ENCODE data around the gene RNF212.

The RNF212 gene

DNA sequence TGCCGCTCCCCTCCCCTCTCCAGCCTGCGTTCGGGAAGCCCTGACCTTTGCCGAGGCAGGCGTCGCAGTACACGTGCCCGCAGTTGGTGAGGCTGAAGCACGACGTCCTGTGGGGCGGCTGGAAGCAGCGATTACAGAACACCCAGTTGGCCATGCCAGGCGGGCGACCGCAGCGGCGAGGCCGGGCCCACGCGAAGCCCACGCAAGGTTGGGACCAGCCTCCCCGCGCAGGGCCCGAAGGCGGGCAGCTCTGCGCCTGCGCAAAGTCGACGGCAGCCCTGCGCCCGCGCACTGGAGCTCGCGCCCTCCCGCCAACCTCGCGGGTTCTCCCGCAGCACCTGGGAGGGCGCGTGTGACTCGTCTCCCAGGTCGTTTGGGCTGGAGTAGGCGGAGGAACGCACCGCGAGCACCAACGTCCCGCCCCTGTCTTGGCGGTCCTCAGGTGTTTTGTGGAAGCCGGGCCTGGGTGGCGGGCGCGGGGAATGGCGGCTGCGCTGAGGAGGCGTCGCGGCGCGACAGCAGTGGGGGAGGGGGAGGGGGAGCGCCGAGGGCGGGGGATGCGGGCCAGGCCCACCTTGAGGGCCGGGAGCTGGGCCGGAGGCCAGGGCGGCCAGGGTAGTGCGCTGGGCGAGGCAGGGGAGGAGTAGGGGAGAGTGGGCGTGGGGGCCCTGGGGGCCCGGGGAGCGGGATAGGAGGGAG lies at the start of gene RNF212:
RNF212 (minus strand) TSS at position 254 of the 699 bp plus-strand sequence; CDS start at position 154, 100 bp downstream.
- Histone ChIP-seq H3K27me3 (ENCODE audit: control insufficient read depth, insufficient read depth, low read length) (peaks cover 22% of the 10 kb centered on the region), H3K9me3 (ENCODE audit: control insufficient read depth, insufficient read depth, low read length) (no peaks in the 10 kb centered on the region), H3K4me3 (ENCODE audit: low read depth, low read length) (peak within 1 kb of the TSS; percentile 49), H3K9ac (ENCODE audit: low read depth, low read length) (no peak within 1 kb of the TSS), H3K4me1 (ENCODE audit: control insufficient read depth, insufficient read depth, low read length) (no peaks in the 10 kb centered on the region), H3K36me3 (ENCODE audit: control insufficient read depth, insufficient read depth, low read length) (no peaks in the 10 kb centered on the region)

DNA sequence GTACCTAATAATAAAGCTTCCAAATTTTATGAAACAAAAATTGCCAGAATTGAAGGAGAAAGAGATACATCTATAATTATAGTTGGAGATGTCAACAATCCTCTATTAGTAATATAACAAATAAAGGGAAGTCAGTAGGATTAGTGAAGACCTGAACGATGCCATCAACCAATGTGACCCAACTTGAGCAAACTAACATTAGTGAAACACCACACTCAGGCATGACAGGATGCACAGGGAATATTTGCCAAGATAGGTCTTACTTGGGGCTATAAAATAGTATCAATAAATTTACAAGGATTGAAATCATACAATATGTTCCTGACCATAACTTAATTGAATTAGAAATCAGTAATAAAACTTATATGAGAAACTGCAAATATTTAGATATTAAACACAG lies 47.0 kb upstream of the RNF212 start:
- no peak overlapping the region for H3K9ac ChIP-seq (ENCODE audit: low read depth, low read length)
- peaks cover 2% of the 10 kb centered on the region for H3K27me3 ChIP-seq (ENCODE audit: control insufficient read depth, insufficient read depth, low read length)
- H3K9me3 ChIP-seq (ENCODE audit: control insufficient read depth, insufficient read depth, low read length): no peaks in the 10 kb centered on the region
- H3K4me3 ChIP-seq (ENCODE audit: low read depth, low read length): no peak overlapping the region
- no peaks in the 10 kb centered on the region for H3K4me1 ChIP-seq (ENCODE audit: control insufficient read depth, insufficient read depth, low read length)
- no peaks in the 10 kb centered on the region for H3K36me3 ChIP-seq (ENCODE audit: control insufficient read depth, insufficient read depth, low read length)

DNA sequence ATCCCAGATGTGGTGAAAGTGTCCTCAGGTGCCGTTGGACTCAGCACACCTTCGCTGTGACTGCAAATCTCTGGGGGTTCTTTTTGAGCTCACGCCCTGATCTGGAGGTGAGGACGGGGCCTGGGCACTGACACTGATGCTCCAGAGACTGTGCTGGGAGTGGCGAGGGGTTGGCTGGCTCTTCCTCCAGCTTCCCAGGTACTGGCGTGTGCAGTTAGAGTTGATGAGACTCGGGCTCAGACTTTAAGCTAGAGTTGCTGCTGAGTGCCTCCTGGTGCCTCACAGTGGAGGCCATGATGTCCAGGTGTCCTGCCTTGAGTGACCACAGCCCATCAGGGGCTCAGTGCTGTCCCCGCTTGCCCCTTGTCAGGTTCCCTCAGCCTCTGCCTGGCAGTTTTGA lies 42.7 kb upstream of the RNF212 start:
- no peaks in the 10 kb centered on the region for H3K27me3 ChIP-seq (ENCODE audit: control insufficient read depth, insufficient read depth, low read length)
- no peaks in the 10 kb centered on the region for H3K9me3 ChIP-seq (ENCODE audit: control insufficient read depth, insufficient read depth, low read length)
- H3K36me3 ChIP-seq (ENCODE audit: control insufficient read depth, insufficient read depth, low read length): no peaks in the 10 kb centered on the region
- H3K4me3 ChIP-seq (ENCODE audit: low read depth, low read length): no peak overlapping the region
- H3K4me1 ChIP-seq (ENCODE audit: control insufficient read depth, insufficient read depth, low read length): no peaks in the 10 kb centered on the region
- H3K9ac ChIP-seq (ENCODE audit: low read depth, low read length): no peak overlapping the region

DNA sequence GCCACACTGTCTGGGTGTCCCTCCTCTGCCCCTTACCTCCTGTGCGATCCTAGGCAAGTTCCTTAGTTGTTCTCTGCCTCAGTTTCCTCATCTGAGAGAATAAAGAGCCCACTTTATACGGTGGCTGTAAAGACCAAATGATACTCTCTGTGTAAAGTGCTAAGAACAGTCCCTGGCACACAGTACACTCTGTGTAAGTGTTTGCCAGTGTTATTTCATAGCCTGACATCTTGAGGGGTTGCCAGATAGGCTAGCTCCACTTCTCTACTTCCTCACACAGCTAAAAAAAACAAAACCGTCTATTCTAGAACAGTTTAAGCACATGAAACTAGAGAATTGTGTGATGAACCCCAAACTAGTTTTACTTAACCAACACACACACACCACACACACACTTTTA lies 42.0 kb upstream of the RNF212 start:
- H3K9ac ChIP-seq (ENCODE audit: low read depth, low read length): no peak overlapping the region
- H3K9me3 ChIP-seq (ENCODE audit: control insufficient read depth, insufficient read depth, low read length): no peaks in the 10 kb centered on the region
- H3K27me3 ChIP-seq (ENCODE audit: control insufficient read depth, insufficient read depth, low read length): no peaks in the 10 kb centered on the region
- no peak overlapping the region for H3K4me3 ChIP-seq (ENCODE audit: low read depth, low read length)
- no peaks in the 10 kb centered on the region for H3K36me3 ChIP-seq (ENCODE audit: control insufficient read depth, insufficient read depth, low read length)
- no peaks in the 10 kb centered on the region for H3K4me1 ChIP-seq (ENCODE audit: control insufficient read depth, insufficient read depth, low read length)

DNA sequence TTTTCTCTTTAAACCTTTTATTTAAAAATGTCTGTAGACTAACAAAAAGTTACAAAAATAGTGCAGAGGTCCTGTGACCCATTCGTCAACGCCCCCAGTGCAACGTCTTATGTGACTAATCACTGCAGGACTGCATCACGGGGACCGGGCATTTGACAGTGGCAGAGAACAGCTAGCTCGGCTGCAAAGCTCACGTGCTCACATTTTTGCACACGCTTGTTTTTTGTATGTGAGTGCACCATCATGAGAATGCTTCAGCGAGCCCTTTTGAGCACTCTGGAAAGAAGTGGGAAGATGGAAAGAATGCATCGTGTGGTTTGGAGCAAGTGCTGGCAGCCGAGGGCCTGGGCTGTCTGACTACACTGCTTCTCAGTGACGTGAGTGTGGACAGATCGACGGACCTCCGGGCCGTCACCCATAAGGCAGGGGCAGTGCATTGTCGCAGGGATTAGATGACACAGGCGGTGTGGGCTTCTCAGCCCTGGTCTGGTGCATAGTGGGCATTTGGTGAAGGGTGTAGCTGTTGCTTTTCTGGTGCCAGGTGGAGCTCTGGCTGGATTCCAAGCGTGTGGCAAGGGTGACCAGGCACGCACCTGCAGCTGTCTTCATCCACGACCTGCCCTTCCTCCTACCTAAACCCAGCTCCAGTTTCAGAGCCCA lies 41.3 kb upstream of the RNF212 start:
- no peaks in the 10 kb centered on the region for H3K27me3 ChIP-seq (ENCODE audit: control insufficient read depth, insufficient read depth, low read length)

GRCh38 chr4:1154126-1154522 lies 40.8 kb upstream of the RNF212 start:
- no peak overlapping the region for H3K4me3 ChIP-seq (ENCODE audit: low read depth, low read length)
- H3K9ac ChIP-seq (ENCODE audit: low read depth, low read length): no peak overlapping the region

More for the DNA sequence above, 41.3 kb upstream of the RNF212 start:
- Histone ChIP-seq H3K9ac (ENCODE audit: low read depth, low read length) (no peak overlapping the region), H3K4me1 (ENCODE audit: control insufficient read depth, insufficient read depth, low read length) (no peaks in the 10 kb centered on the region), H3K36me3 (ENCODE audit: control insufficient read depth, insufficient read depth, low read length) (no peaks in the 10 kb centered on the region), H3K4me3 (ENCODE audit: low read depth, low read length) (no peak overlapping the region), H3K9me3 (ENCODE audit: control insufficient read depth, insufficient read depth, low read length) (no peaks in the 10 kb centered on the region)

GRCh38 chr4:1153567-1154090 lies 40.3 kb upstream of the RNF212 start:
- H3K4me3 ChIP-seq (ENCODE audit: low read depth, low read length): no peak overlapping the region
- H3K27me3 ChIP-seq (ENCODE audit: control insufficient read depth, insufficient read depth, low read length): no peaks in the 10 kb centered on the region
- no peaks in the 10 kb centered on the region for H3K4me1 ChIP-seq (ENCODE audit: control insufficient read depth, insufficient read depth, low read length)
- no peaks in the 10 kb centered on the region for H3K9me3 ChIP-seq (ENCODE audit: control insufficient read depth, insufficient read depth, low read length)
- H3K9ac ChIP-seq (ENCODE audit: low read depth, low read length): no peak overlapping the region
- H3K36me3 ChIP-seq (ENCODE audit: control insufficient read depth, insufficient read depth, low read length): no peaks in the 10 kb centered on the region

More at GRCh38 chr4:1154126-1154522, 40.8 kb upstream of the RNF212 start:
- H3K4me1 ChIP-seq (ENCODE audit: control insufficient read depth, insufficient read depth, low read length): no peaks in the 10 kb centered on the region
- H3K27me3 ChIP-seq (ENCODE audit: control insufficient read depth, insufficient read depth, low read length): no peaks in the 10 kb centered on the region
- H3K9me3 ChIP-seq (ENCODE audit: control insufficient read depth, insufficient read depth, low read length): no peaks in the 10 kb centered on the region
- H3K36me3 ChIP-seq (ENCODE audit: control insufficient read depth, insufficient read depth, low read length): no peaks in the 10 kb centered on the region

GRCh38 chr4:1152290-1152689 lies 38.9 kb upstream of the RNF212 start:
- no peaks in the 10 kb centered on the region for H3K9me3 ChIP-seq (ENCODE audit: control insufficient read depth, insufficient read depth, low read length)
- no peaks in the 10 kb centered on the region for H3K4me1 ChIP-seq (ENCODE audit: control insufficient read depth, insufficient read depth, low read length)
- no peaks in the 10 kb centered on the region for H3K36me3 ChIP-seq (ENCODE audit: control insufficient read depth, insufficient read depth, low read length)
- no peak overlapping the region for H3K9ac ChIP-seq (ENCODE audit: low read depth, low read length)
- H3K4me3 ChIP-seq (ENCODE audit: low read depth, low read length): no peak overlapping the region
- H3K27me3 ChIP-seq (ENCODE audit: control insufficient read depth, insufficient read depth, low read length): no peaks in the 10 kb centered on the region

DNA sequence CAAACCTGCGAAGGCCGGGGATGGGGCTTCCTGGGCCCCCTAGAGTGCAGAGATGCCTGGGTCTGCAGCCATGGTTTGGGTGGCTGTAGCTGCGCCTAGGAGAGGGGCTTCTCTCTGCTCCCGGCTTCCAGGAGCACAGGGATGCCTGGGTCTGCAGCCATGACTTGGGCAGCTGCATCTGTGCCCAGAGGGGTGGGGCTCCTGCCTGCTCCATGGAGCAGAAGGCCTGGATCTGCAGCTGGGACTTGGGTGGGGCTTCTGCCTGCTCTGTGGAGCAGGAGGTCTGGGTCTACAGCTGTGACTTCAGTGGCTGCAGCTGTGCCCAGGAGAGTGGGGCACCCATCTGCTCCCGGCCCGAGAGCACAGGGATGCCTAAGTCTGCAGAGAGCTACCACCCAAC lies 38.2 kb upstream of the RNF212 start:
- Histone ChIP-seq H3K36me3 (ENCODE audit: control insufficient read depth, insufficient read depth, low read length) (no peaks in the 10 kb centered on the region), H3K27me3 (ENCODE audit: control insufficient read depth, insufficient read depth, low read length) (no peaks in the 10 kb centered on the region), H3K9ac (ENCODE audit: low read depth, low read length) (no peak overlapping the region), H3K4me1 (ENCODE audit: control insufficient read depth, insufficient read depth, low read length) (no peaks in the 10 kb centered on the region), H3K4me3 (ENCODE audit: low read depth, low read length) (no peak overlapping the region), H3K9me3 (ENCODE audit: control insufficient read depth, insufficient read depth, low read length) (no peaks in the 10 kb centered on the region)

- Histone ChIP-seq H3K9ac (ENCODE audit: low read depth, low read length) (no peak overlapping the region), H3K9me3 (ENCODE audit: control insufficient read depth, insufficient read depth, low read length) (no peaks in the 10 kb centered on the region), H3K27me3 (ENCODE audit: control insufficient read depth, insufficient read depth, low read length) (no peaks in the 10 kb centered on the region), H3K4me3 (ENCODE audit: low read depth, low read length) (no peak overlapping the region), H3K36me3 (ENCODE audit: control insufficient read depth, insufficient read depth, low read length) (no peaks in the 10 kb centered on the region), H3K4me1 (ENCODE audit: control insufficient read depth, insufficient read depth, low read length) (no peaks in the 10 kb centered on the region)
Observed at GRCh38 chr4:1150875-1151274, 37.5 kb upstream of the RNF212 start.

- Histone ChIP-seq H3K9ac (ENCODE audit: low read depth, low read length) (no peak overlapping the region), H3K27me3 (ENCODE audit: control insufficient read depth, insufficient read depth, low read length) (no peaks in the 10 kb centered on the region), H3K4me1 (ENCODE audit: control insufficient read depth, insufficient read depth, low read length) (no peaks in the 10 kb centered on the region), H3K4me3 (ENCODE audit: low read depth, low read length) (no peak overlapping the region), H3K36me3 (ENCODE audit: control insufficient read depth, insufficient read depth, low read length) (no peaks in the 10 kb centered on the region), H3K9me3 (ENCODE audit: control insufficient read depth, insufficient read depth, low read length) (peaks cover 3% of the 10 kb centered on the region)
Observed at GRCh38 chr4:1139860-1140259, 26.5 kb upstream of the RNF212 start.

GRCh38 chr4:1137850-1138249 lies 24.5 kb upstream of the RNF212 start:
- H3K27me3 ChIP-seq (ENCODE audit: control insufficient read depth, insufficient read depth, low read length): no peaks in the 10 kb centered on the region
- no peaks in the 10 kb centered on the region for H3K4me1 ChIP-seq (ENCODE audit: control insufficient read depth, insufficient read depth, low read length)
- no peaks in the 10 kb centered on the region for H3K36me3 ChIP-seq (ENCODE audit: control insufficient read depth, insufficient read depth, low read length)
- H3K9ac ChIP-seq (ENCODE audit: low read depth, low read length): no peak overlapping the region
- H3K9me3 ChIP-seq (ENCODE audit: control insufficient read depth, insufficient read depth, low read length): peaks cover 3% of the 10 kb centered on the region
- H3K4me3 ChIP-seq (ENCODE audit: low read depth, low read length): no peak overlapping the region
